NK-92 treated with Interleukin-12 subunit alpha and Interleukin-12 subunit beta, amount 100 ng/mL, for 24 hours (cell line): ENCODE data around the gene SERF2.
A peak's percentile ranks its signal among the peaks of the same experiment; 100 is the strongest.
"Not testable (repeated sequence)": the region's sequence is repeated elsewhere in the genome, so short reads cannot be mapped to it uniquely, and the experiment has no call there.

Source experiments
- DNase-seq: peaks from one replicate; lab custom pipeline; 2025; lab: John Stamatoyannopoulos, UW

Gene SERF2

GRCh38 chr15:43794269-43795037, 2.3 kb downstream of the SERF2 start:
- DNase-seq, result no peak

GRCh38 chr15:43795197-43795596, 3.1 kb downstream of the SERF2 start:
- no peak for DNase-seq

- DNase-seq, result no peak
Measured at GRCh38 chr15:43795997-43796396, 3.9 kb downstream of the SERF2 start.

- DNase-seq, result no peak
Measured at GRCh38 chr15:43796566-43796965, 4.4 kb downstream of the SERF2 start.

GRCh38 chr15:43799209-43799944, 7.3 kb downstream of the SERF2 start:
- no peak for DNase-seq

- no peak for DNase-seq
Measured at GRCh38 chr15:43799945-43800285, 7.8 kb downstream of the SERF2 start, which contains the start of gene SERINC4. Gene SERINC4 (minus strand): TSS chr15:43800220. CDS start chr15:43799986, 234 bp downstream.

- peak; percentile 79 for DNase-seq
Measured at GRCh38 chr15:43800286-43801141, 8.4 kb downstream of the SERF2 start, which contains the start of gene HYPK. Gene HYPK (plus strand): TSS chr15:43800599. CDS start chr15:43800623, 24 bp downstream.

GRCh38 chr15:43802676-43803075, 10.6 kb downstream of the SERF2 start:
- not testable (repeated sequence) for DNase-seq

GRCh38 chr15:43808435-43808950, 16.4 kb downstream of the SERF2 start:
- no peak for DNase-seq

- no peak for DNase-seq
Measured at GRCh38 chr15:43808960-43809678, 17.0 kb downstream of the SERF2 start.

- not testable (repeated sequence) for DNase-seq
Measured at GRCh38 chr15:43815064-43815463, 22.9 kb downstream of the SERF2 start.

GRCh38 chr15:43821505-43821904, 29.4 kb downstream of the SERF2 start:
- no peak for DNase-seq

GRCh38 chr15:43824302-43825246, 32.5 kb downstream of the SERF2 start, which contains the start of gene MFAP1:
Gene MFAP1 (minus strand): TSS chr15:43824690. CDS start chr15:43824569, 121 bp downstream.
- DNase-seq, result peak; percentile 95

- DNase-seq, result not testable (repeated sequence)
Measured at GRCh38 chr15:43825305-43825704, 33.2 kb downstream of the SERF2 start.

GRCh38 chr15:43826029-43826507, 33.9 kb downstream of the SERF2 start:
- DNase-seq, result no peak

GRCh38 chr15:43826508-43827341, 34.6 kb downstream of the SERF2 start, which contains the start of gene WDR76:
Gene WDR76 (plus strand): TSS chr15:43827002. CDS start chr15:43827033, 31 bp downstream.
- DNase-seq, result peak; percentile 88

- no peak for DNase-seq
Measured at GRCh38 chr15:43828061-43828657, 36.0 kb downstream of the SERF2 start.

- DNase-seq, result not testable (repeated sequence)
Measured at GRCh38 chr15:43829951-43830540, 37.9 kb downstream of the SERF2 start.
